Activated CD4-positive, alpha-beta T cell treated with anti-CD3 and anti-CD28 coated beads, Interleukin-2, Interleukin-4, amounts not matched to agents 100 ng/mL and 50 ng/mL, durations not matched to agents 16 hours and 8 hours (primary cell): ENCODE measurements around the gene CMTM6.
"Not testable (repeated sequence)": the region's sequence is repeated elsewhere in the genome, so short reads cannot be mapped to it uniquely, and the experiment has no call there.

Source experiments
- DNase-seq: peaks from one replicate; pipeline ENCODE4 v3.0.0-alpha.2; 2020; ENCODE audit warnings: low spot score

Gene CMTM6

DNA sequence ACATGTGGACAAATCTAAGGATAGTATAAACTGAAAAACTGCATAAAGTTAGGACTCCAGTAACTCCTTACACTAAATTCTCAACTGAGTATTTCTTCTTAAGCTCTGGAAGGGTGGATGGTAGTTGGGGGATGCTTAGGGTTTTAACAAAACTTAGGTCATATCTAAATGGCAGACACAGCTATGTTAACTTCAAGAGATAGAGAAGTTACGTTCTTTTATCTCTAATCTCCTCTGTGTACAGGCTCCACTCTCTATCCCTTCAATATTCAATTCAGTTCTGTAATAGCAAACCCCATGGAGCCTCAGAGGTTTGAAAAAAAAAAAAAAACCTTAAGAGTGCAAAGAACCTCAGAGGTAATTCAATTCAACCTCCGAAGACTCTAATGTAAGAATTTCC is 3.1 kb downstream of the CMTM6 start:
- no peak for DNase-seq

- DNase-seq = no peak
These were observed 3.7 kb downstream of the CMTM6 start for GRCh38 chr3:32498992-32499391.

GRCh38 chr3:32498252-32498651 is 4.4 kb downstream of the CMTM6 start:
- no peak for DNase-seq

DNA sequence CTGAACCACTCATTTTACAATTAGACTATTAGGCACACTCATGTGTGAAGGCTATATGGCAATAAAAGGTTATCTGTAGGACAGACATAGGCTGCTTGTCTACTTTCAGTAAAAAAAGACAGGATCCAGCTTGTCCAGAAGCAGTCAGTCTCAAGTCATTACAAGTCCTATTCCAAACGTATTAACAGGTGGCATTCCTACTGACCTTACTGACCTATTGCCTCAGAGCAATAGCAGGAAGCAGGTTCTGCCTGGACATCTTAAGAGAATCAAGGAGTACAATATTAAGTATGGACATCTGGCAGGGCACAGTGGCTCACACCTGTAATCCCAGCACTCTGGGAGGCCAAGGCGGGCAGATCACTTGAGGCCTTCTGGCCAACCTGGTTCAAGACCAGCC is 7.0 kb downstream of the CMTM6 start:
- no peak for DNase-seq

DNA sequence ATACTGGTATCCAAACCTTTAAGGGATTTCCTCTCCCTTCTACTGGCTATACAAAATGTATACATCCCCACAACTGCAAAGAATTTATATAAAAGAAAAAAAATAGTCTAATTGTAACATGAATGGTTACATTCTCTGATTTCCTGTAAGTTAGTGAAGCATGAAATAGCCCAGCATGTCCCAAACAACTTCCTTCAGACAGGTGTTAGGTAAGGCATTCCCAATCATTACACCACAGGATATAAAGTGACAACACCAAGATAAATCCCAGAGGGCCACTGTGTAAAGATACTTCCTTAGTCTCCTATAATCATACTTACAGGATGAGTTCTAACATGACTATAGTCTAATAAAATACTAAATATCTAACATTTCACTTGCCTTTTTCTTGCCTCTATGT is 7.6 kb downstream of the CMTM6 start:
- DNase-seq = no peak

DNA sequence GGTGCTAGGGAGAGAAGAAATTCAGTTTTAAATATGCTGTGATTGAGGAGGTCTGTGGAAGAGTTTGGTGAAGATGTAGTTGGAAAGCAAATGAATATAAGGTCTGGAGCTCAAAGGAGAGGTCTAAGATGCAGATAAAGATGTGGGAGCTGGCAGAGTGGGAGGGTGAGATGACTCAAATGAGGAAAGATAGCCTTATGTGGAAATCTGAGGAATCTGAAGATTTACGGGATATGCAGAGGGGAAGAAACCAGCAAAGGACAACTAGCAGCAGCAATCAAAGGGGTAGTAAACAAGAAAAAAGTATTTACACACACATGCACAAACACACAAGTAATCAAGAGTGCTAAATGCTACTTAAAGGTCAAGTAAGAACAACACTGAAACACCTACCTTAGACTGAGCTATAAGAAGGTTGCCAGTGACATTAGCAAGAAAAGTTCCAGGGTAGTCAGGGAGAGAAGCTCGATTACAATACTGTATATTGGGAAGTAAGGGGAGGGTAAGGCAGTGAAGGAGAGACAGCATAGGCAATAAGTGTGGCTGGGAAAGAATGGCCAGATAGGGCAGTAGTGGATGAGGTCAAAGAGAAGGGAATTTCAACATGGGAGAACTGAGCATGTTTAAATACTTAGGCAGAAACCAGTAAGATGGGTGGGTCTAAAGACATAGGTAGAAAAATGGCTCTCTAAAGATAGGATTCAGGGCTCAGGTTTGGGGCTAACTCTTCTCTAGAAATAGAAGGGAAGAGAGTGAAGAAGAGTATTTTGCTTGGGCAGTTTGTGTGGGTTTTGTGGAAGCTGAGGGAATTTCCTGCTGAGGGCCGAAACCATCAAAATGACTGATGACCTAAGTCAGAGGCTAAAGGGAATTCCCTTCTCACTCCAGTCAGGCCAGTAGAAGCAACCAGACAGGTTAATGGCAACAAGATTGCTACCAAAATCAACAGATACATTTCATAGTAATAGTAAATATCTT is 8.9 kb downstream of the CMTM6 start:
- no peak for DNase-seq

DNA sequence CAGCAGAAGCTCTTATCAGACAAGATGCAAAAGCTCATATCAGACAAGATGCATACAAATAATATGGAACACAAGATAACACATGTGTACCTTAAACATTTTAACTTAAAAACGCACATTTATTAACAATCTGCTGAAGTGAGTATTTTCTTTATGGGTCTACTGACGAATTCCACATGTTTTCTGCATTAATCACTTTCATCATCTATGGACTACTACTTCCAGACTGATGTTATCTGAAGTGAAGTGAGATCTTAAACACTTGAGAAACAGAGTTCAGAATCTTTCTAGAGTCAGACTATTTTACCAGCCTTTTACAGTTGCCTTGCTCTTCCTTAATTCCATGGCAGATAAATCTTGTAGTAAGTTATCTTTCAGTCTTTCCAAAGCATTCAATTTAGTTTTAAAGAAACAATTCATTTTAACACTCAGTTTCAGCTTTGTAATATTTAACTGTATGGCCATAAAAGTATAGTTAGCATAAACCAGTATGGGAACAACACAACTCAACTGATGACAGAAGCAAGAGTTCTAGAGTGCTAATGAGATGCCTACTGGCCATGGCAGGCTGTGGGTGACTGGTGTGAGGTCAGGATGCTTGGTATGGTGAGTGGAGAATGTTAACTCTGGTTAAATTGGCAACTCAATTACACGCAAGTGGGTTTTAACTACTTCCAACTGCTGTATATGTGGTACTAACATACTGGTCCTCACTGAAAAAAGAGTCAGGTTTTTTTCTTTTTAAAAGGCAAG is 9.8 kb downstream of the CMTM6 start:
- no peak for DNase-seq

DNA sequence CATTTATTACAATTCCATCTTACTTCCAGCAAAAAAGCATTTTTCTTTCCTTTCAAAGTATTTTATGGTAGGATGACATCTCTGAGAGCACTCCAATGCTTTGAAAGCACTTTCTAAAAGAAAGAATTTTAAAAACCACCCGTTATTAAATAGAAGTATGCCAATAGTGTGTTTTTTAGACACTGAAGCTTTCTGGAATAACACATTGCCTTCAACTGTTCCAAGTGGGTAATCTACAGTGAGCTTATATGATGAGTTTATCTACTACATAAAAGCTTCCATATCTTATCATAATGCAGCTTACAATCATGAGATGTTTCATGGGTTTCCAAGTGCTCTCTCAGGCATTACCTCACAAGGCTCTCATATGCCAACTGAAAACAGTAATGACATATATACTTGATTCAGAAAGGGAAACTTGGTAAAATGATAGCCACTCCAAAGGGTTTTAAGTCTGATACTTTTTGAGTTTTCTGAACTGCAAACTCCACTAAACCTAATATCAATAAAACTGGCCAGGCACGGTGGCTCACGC is 14.1 kb downstream of the CMTM6 start:
- DNase-seq = no peak

DNA sequence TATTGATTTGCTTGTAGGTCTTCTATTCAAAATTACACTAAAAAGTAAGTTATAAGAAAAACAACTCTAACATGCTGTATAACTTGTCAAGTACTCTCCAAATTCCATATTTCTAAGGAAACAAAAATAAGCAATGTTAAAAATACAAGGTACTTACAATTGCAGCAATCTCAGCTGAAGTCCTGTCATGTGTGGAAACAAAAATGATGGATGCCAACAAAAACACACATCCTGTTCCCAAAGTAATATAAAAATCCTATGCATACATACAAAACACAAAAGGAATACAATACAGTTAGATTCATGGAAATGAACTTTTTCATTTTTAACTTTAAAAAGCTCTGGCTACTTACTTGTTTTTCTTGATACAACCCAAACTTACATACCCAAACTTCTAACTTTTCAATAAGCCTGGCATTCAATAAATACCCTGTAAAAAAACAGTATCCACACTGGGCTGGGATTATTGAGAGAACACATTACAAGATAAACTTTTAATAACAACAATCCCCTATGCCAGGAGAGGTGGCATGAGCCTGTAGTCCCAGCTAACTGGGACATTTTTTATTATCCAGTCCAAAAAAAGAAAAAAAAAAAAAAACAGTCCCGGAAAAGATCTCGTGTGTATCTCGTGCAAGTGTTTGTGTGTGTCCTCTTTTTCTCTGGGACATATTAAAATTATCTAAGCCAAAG is 14.7 kb downstream of the CMTM6 start:
- DNase-seq = no peak

- DNase-seq = no peak
These were observed 18.2 kb downstream of the CMTM6 start for GRCh38 chr3:32484436-32484835.

DNA sequence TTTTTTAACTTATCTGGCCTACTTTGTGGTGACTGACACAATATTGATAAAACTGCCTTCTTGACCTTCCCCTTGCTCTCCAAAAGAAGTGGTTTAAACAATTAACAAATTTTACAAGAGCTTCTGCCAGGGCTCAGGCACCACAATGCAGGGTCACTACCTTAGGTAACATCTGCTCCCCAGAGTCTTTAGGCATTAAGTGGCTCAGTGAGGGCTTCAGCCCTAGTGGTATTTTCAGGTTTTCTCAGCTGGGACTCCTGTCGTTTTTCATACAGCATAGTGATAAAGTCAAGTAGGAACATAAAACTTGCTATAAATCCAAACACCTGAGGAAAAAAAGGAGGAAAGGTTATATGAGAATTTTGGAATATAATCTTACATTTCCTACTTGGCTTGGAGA is 18.9 kb downstream of the CMTM6 start:
- DNase-seq = no peak

DNA sequence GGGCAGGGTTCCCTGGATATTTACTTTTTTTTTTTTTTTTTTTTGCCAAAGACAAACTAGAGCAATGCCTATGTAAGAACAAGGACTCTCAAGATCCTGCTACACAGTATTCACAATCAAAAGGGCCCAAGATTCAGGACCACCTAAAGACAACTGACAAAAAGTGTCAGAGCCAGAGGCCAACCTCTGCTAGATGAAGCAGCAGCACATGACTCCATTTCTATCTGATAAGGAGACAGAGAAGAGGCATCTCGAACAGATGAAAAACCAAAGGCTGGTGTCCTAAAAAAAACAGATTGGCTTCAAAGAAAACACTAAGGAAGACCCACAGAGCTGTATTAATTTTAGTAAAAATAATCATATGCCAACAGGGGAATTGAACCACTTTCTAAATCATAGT is 20.0 kb downstream of the CMTM6 start:
- DNase-seq = no peak

GRCh38 chr3:32481791-32482631 is 20.6 kb downstream of the CMTM6 start:
- no peak for DNase-seq

DNA sequence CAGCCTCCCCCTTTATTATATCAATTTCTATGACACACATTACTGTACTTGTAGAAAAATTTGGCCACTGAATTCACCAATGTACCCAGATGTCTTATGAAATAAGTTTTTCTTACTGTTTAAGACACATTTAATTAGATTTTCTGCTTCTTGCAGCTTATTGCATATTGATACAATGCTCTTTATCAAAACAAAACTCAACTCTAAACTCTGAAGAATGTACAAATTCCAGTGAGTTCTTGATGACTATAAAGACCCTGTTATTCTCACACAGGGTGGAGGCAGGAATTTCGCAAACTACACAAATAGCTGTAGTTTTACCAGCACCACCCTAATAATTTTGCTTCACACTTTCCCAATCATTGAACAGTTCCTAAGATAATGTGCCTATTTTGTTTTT is 22.0 kb downstream of the CMTM6 start:
- no peak for DNase-seq

GRCh38 chr3:32474201-32474600 is 28.5 kb downstream of the CMTM6 start:
- DNase-seq = no peak

- not testable (repeated sequence) for DNase-seq
These were observed 30.5 kb downstream of the CMTM6 start for GRCh38 chr3:32472151-32472550.

DNA sequence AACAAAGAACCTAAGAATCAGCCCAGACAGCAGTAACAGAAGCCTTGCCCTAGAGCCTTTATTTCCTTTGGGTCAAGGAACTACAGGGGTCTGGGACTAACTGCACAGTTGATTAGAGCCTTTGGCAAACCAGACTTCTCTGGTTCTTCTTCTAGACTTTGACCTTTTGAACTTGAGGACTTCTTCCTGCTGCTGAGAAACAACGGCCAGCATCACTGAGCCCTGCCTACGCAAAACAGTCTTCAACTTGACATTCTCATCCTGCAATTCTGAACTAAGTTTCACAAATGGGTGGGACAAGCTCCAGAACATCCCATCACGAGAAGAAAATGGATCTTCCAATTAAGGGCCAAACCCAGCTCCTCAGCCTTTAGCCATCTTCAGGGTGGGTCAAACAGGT is 31.4 kb downstream of the CMTM6 start:
- DNase-seq = no peak

DNA sequence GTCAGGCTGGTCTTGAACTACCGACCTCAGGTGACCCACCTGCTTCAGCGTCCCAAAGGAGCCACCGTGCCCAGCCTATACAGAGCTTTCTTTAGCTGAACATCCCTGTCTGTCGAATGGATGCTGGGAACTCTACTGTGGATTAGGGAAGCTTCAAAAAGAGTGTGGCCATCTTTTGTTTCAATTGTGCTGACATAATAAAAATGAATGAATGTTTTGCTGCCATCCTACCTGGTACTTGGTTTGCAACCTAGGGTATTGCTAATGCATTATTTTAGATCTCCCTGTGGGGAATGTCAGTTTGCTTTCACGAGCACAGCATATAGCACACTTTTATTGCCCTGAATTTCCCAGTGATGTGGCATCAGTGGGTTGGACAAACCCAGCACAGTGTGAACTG is 32.3 kb downstream of the CMTM6 start:
- no peak for DNase-seq

DNA sequence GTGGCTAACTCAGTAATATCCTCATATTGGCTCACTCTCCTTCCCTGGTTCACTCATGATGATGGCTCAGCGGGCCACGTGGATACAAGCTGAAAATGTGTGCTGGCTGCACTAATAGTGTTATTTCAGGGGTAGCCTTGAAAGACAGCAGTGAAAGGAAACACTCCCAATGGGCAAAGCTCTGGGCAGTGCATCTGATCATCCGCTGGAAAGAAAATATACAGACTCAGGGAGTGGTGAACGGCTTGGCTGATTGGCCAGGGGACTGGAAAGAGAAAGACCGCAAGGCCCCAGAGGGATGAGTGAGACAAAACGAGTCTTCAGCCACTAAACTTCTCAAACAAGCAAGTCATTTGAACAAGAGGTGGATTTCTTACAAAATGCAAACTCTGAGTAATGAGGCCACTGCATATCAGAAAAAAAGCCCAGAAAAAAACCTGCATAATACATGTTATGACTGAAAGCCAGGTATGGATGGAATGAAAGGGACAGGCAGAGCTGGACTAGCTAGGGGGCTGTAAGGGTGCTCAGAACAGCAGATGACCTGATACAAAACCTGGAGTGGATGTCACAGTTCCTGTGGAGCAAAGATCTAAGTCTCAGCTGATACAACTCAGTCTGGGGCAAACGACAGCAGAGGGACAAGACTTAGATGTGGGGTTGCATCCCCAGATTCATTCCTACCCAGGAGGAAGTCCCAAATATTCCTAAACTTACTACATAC is 33.3 kb downstream of the CMTM6 start:
- no peak for DNase-seq

- DNase-seq = peak; percentile 69
These were observed 35.1 kb downstream of the CMTM6 start for GRCh38 chr3:32467333-32468070.
